SH-SY5Y (cell line): ENCODE results near the gene SLC6A3.

Experiments
- GATA2 ChIP-seq: IDR thresholded peaks from 2 replicates; pipeline ENCODE4 v1.6.1; 2011; ENCODE audit warnings: mild to moderate bottlenecking, low read depth, low read length
- GATA3 ChIP-seq: IDR thresholded peaks from 2 replicates; pipeline ENCODE4 v1.6.1; 2011; ENCODE audit warnings: low read depth, mild to moderate bottlenecking, low read length, moderate library complexity

DNA sequence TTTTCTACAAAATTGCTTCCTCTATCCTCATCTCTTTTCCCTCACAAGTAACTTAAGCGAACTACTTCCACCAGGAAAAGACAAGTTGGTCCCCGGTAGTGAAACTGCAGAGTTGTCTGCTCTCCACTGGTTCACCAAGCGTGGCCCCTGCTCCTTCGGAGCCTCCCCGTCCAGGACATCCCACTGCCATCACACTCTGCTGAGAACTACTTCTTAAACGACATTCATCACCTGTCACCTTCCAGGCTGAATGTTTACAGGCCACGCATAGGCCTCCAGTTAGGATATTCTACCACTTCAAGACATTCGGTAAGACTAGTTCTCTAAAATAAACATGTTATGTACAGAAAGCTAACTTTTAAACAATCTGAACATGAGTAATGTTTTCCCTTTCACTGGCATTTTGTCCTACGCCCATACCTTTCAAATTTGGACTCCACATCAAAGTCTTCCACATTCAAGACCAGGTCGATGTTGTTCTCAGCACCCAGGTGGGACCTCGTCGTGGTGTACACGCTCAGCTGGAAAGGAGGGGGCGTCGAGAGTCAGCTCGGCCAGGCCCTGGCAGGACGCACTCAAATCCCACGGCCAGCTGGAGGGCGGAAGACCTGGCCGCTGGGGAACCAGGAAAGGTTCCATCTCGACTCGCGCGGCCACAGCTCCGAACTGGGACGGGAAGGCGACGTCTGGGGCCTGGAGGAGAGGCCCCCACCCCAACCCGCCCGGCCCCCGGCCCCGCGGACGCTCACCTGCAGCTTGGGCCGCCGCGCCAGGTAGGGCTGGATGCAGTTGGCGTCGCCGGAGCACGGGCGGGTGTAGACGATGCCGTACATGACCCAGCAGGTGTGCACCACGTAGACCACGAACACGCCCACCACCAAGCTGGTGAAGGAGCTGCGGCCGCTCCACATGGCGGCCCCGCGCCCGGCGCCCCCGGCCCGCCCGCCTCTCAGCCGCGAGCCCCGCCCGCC, 101.0 kb downstream of the SLC6A3 start:
- TF ChIP-seq GATA2 (no peak), GATA3 (no peak)
